Right lobe of liver (tissue), 6 donors: Measurements from ENCODE around the gene KRTAP10-1. TPM values are rescaled to one million over a fixed set of nuclear protein-coding genes. Genes with fewer than 3 reads are reported as not detected.

Experiments
- ATAC-seq, 4 donors: fragments of 200-7000 bp; cut with Tn5 transposase; one replicate each; pipeline ENCODE4 v1.9.1; 2020; ENCODE audit warnings: mild to moderate bottlenecking in 4 of 4, moderate library complexity in 4 of 4
- DNase-seq, 3 donors: peaks; one replicate each; pipeline ENCODE4 v3.0.0-alpha.2; 2020
- H3K27ac ChIP-seq, 3 donors: fragments of 200-600 bp; one replicate each; pipeline ENCODE4 v1.8.0; 2022
- H3K27me3 ChIP-seq, 2 donors: fragments of 200-600 bp; one replicate each; pipeline ENCODE4 v1.8.0; 2022
- H3K36me3 ChIP-seq, 4 donors: fragments of 200-600 bp; sonication (generic) in 1 of 4; one replicate each; pipeline versions ENCODE4 v1.5.1 to v1.8.0; 2017 to 2022; ENCODE audit warnings: control low read depth in 1 of 4
- H3K4me1 ChIP-seq, 4 donors: fragments of 200-600 bp; sonication (generic) in 1 of 4; one replicate each; pipeline versions ENCODE4 v1.5.1 to v1.8.0; 2017 to 2022; ENCODE audit warnings: control low read depth in 1 of 4
- H3K4me3 ChIP-seq, 3 donors: fragments of 200-600 bp; one replicate each; pipeline ENCODE4 v1.8.0; 2022
- H3K9me3 ChIP-seq, 4 donors: fragments of 200-600 bp; sonication (generic) in 1 of 4; one replicate each; pipeline versions ENCODE4 v1.5.1 to v1.8.0; 2017 to 2022; ENCODE audit warnings: control low read depth in 1 of 4
- POLR2A ChIP-seq: fragments of 450-650 bp; IDR thresholded peaks from one replicate; pipeline ENCODE4 v1.6.1; 2017; ENCODE audit warnings: antibody characterized with exemption, mild to moderate bottlenecking
- WGBS: methylation state at CpG from one replicate; pipeline ENCODE4 v1.1.6; 2018; ENCODE audit warnings: low coverage, low lambda C conversion rate; ENCODE audit not compliant: insufficient coverage; ENCODE audit errors: missing lambda C conversion rate; 5-methylcytosine and 5-hydroxymethylcytosine counted together
- intact Hi-C, 2 donors: fragments of 100-400 bp; cut with DNase I; formaldehyde crosslinking; loops; one replicate each; pipeline versions ENCODE4 v1.11.2 to v1.14.1; 2022
- total RNA-seq, 6 experiments: library from RNA; depleted of rRNA in 2 of 6; stranded (reverse); fragments of >200 nt in 2 of 6; fragmentation: NEBNext Ultra II Directional in 3 of 6; extraction: Animal tissue kit (Norgen Biotek cat#: 25700) in 3 of 6; gene quantifications; one replicate each; pipeline versions ENCODE4 v1.1.0 to v1.2.4, GENCODE V29; 2016 to 2023
- TF ChIP-seq, protein P1 (sequence below), 4 donors: fragments of 200-600 bp in 3 of 4; fragments of 450-650 bp in 1 of 4; IDR thresholded peaks; one replicate each; pipeline versions ENCODE4 v1.5.1 to v1.8.0; 2016 to 2022; ENCODE audit warnings: antibody characterized with exemption in 4 of 4, mild to moderate bottlenecking in 2 of 4
- donor health status: DM: no; HTN: yes; CAD: no.
- donor health status: DM: no; HTN: no; CAD: no.
- donor health status: DM: no; HTN: no; CAD: no.
- donor health status: DM: no; HTN: yes; CAD: no.
- donor health status: DM: no; HTN: yes; CAD: no.

The KRTAP10-1 gene
- total RNA-seq, 6 experiments from 2014 or later = not detected

DNA sequence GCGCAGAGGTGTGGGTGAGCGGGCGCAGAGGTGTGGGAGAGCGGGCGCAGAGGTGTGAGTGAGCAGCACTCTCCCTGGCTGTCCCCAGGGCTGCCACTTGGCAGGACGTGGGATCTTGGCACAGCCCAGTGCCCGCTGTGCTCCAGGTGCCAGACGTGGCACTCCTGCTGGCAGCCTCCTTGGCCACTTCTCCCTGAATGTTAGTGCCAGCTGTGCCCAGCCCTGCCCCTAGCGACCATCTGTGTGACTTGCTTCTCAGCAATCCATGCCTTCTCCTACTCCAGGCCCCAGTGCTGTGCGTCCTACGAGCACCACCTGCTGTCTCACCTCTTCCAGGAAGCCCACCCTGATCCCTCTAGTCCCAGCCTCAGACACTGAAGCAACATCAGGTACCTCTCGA lies 30.5 kb downstream of the KRTAP10-1 start:
- H3K9me3 ChIP-seq = no peaks in the 10 kb centered on the region
- TF ChIP-seq, protein P1, sequence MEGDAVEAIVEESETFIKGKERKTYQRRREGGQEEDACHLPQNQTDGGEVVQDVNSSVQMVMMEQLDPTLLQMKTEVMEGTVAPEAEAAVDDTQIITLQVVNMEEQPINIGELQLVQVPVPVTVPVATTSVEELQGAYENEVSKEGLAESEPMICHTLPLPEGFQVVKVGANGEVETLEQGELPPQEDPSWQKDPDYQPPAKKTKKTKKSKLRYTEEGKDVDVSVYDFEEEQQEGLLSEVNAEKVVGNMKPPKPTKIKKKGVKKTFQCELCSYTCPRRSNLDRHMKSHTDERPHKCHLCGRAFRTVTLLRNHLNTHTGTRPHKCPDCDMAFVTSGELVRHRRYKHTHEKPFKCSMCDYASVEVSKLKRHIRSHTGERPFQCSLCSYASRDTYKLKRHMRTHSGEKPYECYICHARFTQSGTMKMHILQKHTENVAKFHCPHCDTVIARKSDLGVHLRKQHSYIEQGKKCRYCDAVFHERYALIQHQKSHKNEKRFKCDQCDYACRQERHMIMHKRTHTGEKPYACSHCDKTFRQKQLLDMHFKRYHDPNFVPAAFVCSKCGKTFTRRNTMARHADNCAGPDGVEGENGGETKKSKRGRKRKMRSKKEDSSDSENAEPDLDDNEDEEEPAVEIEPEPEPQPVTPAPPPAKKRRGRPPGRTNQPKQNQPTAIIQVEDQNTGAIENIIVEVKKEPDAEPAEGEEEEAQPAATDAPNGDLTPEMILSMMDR (IDR thresholded peaks at IDR 0.05) = peak; percentile 40 to 66 (median 57)
- TF ChIP-seq POLR2A = no peak
- WGBS = 33% methylated on average over 2 of the region's 12 CpGs
- DNase-seq (peak; percentile 71 to 91 (median 89)), ATAC-seq (peak; percentile 80 to 93 (median 87))
- H3K4me3 ChIP-seq = no peak overlapping the region
- H3K4me1 ChIP-seq = peaks cover 0 to 4% (median 2%) of the 10 kb centered on the region in 4 donors
- H3K27me3 ChIP-seq = no peaks in the 10 kb centered on the region
- no peaks in the 10 kb centered on the region for H3K36me3 ChIP-seq
- intact Hi-C loops = no loop called here
- no peak overlapping the region for H3K27ac ChIP-seq

DNA sequence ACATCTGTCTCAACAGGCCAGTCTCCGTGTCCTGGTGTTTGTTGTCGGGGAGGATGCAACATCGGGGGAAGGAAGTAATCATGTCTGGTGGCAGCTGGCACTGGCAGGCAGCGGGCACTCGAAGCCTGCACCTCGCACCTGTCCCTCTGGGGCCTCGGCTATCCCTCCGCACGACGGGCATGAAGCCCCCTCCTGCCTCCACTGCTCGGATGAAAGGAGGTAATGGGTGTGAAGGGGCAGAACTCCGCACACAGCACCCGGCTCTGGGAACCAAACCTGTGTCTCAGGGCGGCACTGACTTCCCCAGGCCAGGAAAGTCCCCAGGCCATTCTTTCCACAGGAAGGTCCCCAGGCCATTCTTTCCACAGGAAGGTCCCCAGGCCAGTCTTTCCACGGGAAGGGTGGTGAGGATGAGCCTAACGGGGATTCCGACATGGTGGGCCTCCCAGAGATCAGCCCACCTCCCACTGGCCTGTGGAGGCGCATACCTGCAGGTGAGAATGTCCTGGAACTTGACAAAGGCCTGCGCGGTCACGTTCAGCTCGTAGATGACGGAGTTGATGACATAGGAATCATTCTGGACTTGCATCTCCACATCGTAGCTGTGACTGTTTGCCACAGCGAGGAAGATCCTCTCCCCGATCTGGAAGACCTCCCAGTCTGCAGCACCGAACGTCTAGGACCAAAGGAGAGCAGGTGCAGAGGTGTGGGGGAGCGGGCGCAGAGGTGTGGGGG lies 31.1 kb downstream of the KRTAP10-1 start:
- no peaks in the 10 kb centered on the region for H3K27me3 ChIP-seq
- TF ChIP-seq, protein P1 (IDR thresholded peaks at IDR 0.05) = no peak
- TF ChIP-seq POLR2A = no peak
- intact Hi-C loops = no loop called here
- no peaks in the 10 kb centered on the region for H3K36me3 ChIP-seq
- peak in 1 of 3 donors; percentile 17 for DNase-seq
- ATAC-seq = no peak
- 71% methylated on average over 9 of the region's 30 CpGs for WGBS
- H3K4me3 ChIP-seq = no peak overlapping the region
- H3K9me3 ChIP-seq = no peaks in the 10 kb centered on the region
- H3K27ac ChIP-seq = no peak overlapping the region
- H3K4me1 ChIP-seq = peaks cover 0 to 4% (median 2%) of the 10 kb centered on the region in 4 donors

DNA sequence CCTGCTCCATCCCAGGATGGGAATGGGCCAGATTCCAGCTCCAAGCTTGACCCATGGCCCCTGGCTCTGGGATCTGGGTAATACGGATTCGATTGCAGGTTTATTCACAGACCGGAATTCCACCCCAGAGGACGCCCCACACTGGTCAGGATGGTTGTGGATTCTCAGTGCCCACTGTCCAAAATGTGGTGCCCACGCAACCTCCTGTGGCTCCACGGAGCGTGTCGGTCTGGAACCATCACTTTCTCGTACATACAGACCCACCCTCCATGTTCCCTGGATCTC lies 31.6 kb downstream of the KRTAP10-1 start:
- TF ChIP-seq POLR2A = no peak
- TF ChIP-seq, protein P1 (IDR thresholded peaks at IDR 0.05) = no peak
- WGBS = 70% methylated on average over 6 of the region's 9 CpGs
- Histone ChIP-seq H3K27me3 (no peaks in the 10 kb centered on the region), H3K4me1 (peaks cover 0 to 4% (median 2%) of the 10 kb centered on the region in 4 donors), H3K27ac (no peak overlapping the region), H3K36me3 (no peaks in the 10 kb centered on the region), H3K9me3 (no peaks in the 10 kb centered on the region), H3K4me3 (no peak overlapping the region)
- ATAC-seq = peak in 2 of 4 donors; percentile 2 to 6
- intact Hi-C loops = no loop called here
- DNase-seq = peak in 1 of 3 donors; percentile 17

DNA sequence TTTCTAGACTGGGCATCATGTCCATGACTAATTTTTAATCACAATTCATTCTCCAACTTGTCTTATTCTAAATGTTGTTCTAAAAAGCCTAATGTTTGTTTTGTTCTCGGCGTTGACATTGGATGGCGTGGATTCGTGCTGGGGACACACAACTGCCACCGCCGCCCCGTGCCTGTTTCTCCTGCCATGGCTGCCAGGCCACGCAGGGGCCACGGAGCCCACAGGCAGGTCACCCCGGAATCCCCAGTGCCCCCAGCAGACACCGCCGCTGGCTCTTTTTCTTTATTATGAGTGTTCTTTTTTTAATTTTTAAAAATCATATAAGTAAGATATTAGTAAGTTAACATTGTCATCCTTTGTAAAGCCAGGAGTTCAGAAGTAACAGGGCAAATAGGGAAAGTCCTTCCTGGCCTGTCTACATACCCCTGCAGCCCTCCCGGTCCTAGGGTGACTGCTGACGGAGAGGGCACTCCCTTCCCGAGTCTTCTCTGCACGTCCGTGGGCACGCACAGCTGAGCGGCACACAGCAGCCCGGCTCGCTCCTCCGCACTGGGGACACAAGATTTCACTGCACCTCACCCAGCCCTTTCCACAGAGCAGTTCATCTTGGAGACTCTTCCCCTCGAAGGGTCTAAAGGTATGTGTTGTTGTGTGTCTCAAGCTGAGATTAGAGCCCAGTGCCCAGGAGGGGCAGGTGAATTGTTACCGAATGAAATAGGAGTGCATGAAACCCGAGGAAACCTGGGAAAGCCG lies 32.1 kb downstream of the KRTAP10-1 start:
- no peaks in the 10 kb centered on the region for H3K27me3 ChIP-seq
- no peak for ATAC-seq

More for the DNA sequence above, 32.1 kb downstream of the KRTAP10-1 start:
- Histone ChIP-seq H3K27ac (no peak overlapping the region), H3K4me1 (peaks cover 0 to 4% (median 2%) of the 10 kb centered on the region in 4 donors), H3K9me3 (no peaks in the 10 kb centered on the region), H3K36me3 (no peaks in the 10 kb centered on the region), H3K4me3 (no peak overlapping the region)
- TF ChIP-seq, protein P1 (IDR thresholded peaks at IDR 0.05) = no peak
- DNase-seq = peak in 1 of 3 donors; percentile 12
- 83% methylated on average over 24 of the region's 26 CpGs for WGBS
- intact Hi-C loops = no loop called here
